Right hindlimb (tissue), 1 donor: ENCODE data around the gene TRAF2.
"Not testable (repeated sequence)": the region's sequence is repeated elsewhere in the genome, so short reads cannot be mapped to it uniquely, and the experiment has no call there.

Experiments
- DNase-seq: peaks from one replicate; pipeline ENCODE4 v3.0.0-alpha.2; 2018

Gene TRAF2

GRCh38 chr9:136882109-136882946 is 4.0 kb upstream of the TRAF2 start:
- no peak for DNase-seq

- DNase-seq, result not testable (repeated sequence)
These were observed 3.4 kb upstream of the TRAF2 start for GRCh38 chr9:136882947-136883283.

GRCh38 chr9:136883670-136884069 is 2.6 kb upstream of the TRAF2 start:
- not testable (repeated sequence) for DNase-seq

GRCh38 chr9:136886610-136887597 is 588 bp downstream of the TRAF2 start:
- no peak for DNase-seq

DNA sequence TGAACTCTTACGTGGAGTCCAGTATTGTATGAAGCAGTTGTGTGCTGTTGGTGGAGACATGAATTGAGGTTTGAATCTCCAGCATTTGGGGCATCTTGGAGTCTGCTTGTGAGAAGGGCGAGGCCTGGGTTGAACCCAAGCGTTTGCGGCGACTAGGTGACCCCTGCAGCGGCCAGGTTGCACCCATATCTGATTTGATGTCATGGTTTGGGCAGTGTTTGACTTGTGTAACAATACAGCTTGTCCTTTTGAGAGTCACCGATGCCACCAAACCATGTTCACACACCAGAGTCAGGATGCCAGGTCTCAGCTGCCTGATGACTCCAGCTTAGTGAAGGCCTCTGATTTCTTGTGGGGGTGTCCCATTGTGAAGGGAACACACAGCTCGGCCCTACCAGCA is 2.1 kb downstream of the TRAF2 start:
- DNase-seq, result no peak

GRCh38 chr9:136889858-136890257 is 3.5 kb downstream of the TRAF2 start:
- DNase-seq, result no peak

DNA sequence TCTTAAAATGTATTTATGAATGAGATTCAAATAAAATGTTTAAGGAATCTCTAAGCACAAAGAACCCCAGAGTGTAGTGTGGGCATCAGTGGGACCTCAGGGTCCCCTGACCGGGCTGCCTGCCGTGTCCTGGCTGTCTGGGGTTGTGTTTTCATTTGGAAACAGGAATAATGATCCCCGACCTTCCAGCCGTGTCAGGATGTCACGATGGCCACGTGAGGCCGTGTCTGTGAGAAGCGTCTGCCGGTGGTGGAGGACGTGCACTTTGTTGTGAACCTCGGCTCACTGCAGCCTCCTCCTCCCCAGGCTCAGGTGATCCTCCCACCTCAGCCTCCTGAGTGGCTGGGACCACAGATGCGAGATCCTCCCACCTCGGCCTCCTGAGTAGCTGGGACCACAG is 4.3 kb downstream of the TRAF2 start:
- DNase-seq, result no peak

DNA sequence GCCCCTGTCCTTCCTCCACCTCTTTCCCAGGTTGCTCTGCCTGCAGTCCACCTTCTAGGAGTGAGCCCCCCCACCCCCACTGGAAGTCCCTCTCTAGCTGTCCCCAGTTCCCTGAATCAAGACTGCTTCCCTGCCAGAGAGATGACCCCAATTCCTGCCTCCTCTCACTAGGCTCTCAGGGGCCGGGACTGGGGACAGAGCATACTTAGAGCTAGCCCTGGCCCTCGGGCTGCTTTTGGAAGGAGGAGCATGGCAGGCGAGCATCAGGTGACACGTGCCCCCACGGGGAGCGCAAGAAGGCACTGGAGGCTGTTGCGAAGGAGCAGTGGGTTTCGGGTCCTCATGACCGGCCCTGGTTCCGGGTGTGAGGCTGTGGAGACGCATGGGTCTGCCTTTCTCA is 9.7 kb downstream of the TRAF2 start:
- no peak for DNase-seq

DNA sequence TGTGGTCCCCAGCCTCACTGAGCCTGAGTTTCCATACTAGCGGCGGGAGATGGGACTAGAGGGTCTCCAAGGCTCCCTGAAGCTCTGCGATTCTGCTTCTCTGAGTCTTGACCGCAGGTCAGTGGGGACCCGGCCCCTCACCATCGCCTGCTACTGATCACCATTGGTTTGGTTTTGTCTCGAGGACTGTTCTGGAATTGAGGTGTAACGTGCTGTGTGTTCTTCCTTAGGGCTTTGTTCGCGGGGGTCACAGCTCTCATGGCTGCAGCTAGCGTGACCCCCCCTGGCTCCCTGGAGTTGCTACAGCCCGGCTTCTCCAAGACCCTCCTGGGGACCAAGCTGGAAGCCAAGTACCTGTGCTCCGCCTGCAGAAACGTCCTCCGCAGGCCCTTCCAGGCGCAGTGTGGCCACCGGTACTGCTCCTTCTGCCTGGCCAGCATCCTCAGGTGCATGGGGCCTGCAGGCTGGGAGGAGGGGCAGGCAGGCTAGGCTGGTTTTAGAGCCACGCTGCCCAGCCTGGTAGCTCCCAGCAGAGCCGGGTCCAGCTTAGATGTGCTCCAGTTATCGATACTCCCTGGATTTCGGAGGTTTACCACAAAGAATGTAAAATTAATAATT is 12.3 kb downstream of the TRAF2 start:
- no peak for DNase-seq

- no peak for DNase-seq
These were observed 12.9 kb downstream of the TRAF2 start for GRCh38 chr9:136899196-136899595.

GRCh38 chr9:136900556-136900955 is 14.2 kb downstream of the TRAF2 start:
- DNase-seq, result no peak

DNA sequence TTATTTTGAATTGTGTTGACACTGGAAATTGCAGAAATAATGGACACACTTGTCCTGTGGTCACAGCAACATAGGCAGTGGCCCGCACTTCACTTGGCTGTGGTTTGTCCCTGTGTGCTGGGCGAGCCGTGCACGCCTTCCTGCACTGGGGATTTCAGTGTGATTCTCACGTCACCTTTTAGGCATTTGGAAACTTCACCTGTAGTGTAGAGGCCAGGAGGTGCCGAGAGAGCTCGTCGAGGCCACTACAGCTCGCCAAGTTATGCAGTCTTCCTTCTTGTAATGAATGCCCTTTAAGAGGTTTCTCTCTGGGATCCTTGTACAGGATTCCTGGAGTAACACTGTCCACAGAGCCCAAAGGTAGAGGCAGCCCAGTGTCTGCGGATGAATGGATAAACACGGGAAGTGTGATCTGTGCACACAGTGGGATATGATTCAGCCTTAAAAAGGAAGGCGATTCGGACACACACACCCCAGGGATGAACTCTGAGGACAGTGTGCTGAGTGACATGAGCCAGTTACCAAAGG is 14.7 kb downstream of the TRAF2 start:
- DNase-seq, result no peak

- DNase-seq, result no peak
These were observed 15.4 kb downstream of the TRAF2 start for GRCh38 chr9:136901516-136902258.

DNA sequence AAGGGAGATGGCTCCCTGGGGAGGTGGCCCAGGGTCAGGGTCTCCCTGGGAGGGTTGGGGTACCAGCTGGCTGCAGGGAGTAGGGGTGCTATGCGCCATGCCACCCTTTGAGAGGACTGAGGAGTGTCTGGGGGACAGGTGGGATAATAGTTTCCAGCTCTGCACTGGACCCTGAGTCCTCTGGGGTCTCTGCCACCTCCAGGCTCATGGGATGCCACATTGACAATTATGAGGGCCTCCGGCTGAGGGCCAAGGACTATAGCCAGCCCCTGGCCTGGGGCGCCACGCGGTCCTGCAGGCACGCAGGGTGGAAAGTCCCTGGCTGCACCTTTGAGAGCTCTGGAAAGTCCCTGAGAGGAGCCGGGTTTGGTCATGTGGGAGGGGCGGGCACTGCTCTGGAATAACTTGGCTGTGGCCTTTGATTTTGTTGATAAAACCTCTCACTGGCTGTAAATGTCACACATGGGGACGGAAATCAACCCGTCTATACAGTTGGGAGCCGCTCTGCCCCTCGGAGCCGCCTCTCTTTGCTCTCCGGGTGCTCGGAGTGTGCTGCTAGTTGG is 16.0 kb downstream of the TRAF2 start:
- DNase-seq, result no peak

DNA sequence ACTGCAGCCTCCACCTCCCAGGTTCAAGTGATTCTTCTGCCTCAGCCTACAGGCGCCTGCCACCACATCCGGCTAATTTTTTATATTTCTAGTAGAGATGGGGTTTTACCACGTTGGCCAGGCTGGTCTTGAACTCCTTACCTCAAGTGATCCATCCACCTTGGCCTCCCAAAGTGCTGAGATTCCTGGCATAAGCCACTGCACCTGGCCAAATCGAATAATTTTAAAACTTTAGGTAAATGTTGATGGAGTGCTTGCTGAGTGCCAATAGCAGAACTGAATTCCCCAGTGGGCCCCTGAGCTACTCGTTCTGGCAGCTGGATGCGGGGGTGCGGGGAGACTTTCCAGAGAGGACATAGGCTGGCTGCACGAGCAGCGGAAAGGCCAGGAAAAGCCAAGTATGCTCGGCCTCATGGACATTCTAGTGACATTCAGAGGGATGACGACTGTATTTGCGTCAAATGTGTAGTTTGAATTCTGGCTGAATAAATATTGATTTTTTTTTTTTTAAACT is 16.8 kb downstream of the TRAF2 start:
- DNase-seq, result no peak

DNA sequence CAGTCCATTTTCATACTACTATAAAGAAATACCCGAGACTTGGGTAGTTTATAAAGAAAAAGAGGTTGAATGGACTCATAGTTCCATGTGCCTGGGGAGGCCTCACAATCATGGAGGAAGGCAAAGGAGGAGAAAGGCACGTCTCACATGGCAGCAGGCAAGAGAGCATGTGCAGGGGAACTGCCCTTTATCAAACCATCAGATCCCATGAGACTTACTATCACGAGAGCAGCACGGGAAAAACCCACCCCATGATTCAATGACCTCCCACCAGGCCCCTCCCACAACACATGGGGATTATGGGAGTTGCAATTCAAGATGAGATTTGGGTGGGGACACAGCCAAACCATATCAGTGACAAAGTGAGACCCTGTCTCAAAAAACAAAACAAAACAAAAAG is 19.9 kb downstream of the TRAF2 start:
- no peak for DNase-seq

GRCh38 chr9:136907011-136907914 is 20.9 kb downstream of the TRAF2 start:
- DNase-seq, result no peak

DNA sequence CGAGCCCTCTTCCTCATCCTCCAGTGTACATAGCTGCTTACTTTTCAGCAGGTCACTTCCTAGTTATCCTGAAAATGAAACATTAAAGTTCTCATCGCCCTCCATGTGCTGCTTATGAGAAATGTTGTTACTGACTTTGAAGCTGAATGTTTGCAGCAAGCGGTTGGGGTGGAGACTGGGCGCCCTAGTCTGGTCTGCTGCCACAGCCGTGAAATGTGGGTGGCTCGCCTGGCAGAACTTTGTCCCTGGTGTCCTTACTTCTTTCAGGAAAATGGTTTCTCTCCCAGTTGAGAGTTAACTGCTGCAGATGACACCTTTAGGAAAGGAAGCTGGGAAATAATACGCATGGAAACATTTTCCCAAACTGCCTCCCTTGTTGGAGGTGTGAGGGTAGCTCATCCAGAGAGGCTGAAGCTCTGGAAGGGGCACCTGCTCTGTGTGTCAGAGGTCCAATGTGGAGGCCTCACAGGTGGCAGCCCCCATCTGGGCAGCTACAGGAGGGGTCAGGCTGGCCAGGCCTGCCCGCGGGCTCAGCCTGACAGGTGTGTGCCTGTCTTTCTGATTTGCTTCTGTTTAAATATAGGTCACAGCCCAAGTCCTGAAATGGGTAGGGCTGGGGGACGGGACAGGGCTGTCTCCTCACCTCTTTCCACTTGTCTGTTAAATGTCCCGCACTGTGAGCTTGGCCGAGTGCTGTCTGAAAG is 24.0 kb downstream of the TRAF2 start:
- no peak for DNase-seq

- DNase-seq, result no peak
These were observed 24.6 kb downstream of the TRAF2 start for GRCh38 chr9:136910901-136911245.
